Activated T-helper 1 cell treated with anti-CD3 and anti-CD28 coated beads, Interleukin-2, amount 50 U/mL, for 16 hours (primary cell): ENCODE measurements around the gene MAP4K2.

Experiments
- DNase-seq, 2 donors: peaks; one replicate each; pipeline ENCODE4 v3.0.0-alpha.2; 2020; ENCODE audit warnings: low read depth in 1 of 2, low spot score in 1 of 2

MAP4K2 gene

DNA sequence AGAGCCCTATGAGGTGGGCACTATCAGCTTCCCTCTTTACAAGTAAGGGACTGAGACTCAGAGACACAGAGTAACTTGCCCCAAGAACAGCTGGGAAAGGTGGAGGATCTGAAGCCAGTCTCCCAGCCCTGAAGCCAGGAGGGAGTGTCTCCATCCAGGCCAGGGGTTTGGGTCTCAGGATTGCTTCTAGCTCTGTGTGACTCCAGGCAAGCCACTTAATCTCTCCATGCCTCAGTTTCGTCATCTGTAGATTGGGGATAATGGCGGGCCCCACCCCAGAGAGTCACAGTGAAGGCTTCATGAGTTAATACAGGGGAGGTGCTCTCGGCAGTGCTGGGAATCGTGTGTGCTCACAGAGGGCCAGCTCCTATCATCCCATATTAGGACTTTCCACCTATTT, 10.5 kb downstream of the MAP4K2 start:
- DNase-seq = no peak

DNA sequence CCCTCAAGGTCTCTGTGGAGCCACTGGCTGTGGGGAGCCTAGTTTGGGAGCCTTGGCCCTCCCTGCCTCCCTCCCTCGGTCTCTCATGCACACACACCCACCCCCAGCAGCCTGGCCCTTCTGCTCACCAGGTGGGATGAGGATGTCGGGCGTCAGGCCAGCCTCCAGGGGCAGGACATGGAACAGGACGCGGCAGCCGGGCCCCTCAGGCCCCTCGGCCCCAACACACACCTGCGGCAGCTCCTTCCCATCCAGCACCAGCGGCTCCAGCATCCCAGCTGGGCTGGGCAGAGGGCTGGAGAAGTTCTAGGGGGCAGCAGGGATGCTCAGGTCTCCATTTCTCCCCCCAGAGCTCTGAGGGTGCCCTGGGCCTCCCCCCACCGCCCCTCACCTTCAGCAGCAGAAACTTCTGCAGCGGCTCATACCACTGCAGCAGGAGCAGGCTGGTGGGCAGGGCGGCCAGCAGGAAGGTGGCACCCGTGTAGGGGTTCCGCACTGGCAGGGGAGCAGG, 11.2 kb downstream of the MAP4K2 start:
- no peak for DNase-seq

DNA sequence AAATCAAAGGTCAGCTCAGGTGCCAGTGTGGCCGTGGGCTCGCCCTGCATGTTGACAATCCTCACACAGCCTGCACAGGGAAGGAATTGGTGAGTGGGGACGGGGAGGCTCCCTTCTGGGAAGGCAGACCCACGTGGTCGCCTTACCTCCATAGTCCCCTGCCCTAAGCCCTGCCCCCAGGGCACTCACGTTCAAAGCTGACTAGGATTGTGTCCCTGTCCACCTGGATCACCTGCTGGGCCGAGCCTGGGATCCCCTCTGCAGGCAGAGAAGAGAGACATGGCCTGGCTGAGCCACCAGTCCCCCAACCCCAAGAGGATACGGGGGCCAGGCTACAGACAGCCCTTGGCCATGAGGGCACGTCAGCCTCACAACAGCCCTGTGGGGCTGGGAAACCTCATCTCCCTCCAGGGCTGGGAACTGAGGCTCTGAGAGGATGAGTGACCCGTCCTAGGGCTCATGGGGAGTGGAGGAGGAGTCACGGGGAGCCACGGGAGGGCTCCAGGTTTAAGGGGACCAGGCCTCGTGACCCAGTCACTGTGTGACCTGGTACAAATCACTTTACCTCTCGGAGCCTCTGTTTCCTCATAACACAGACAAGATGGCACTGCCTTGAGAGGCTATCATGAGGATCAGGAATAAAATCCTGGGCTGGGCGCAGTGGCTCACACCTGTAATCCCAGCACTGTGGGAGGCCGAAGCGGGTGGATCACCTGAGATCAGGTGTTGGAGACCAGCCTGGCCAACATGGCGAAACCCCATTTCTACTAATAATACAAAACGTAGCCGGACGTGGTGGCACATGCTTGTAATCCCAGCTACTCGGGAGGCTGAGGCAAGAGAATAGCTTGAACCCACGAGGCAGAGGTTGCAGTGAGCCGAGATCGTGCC, 12.6 kb downstream of the MAP4K2 start:
- DNase-seq = no peak

GRCh38 chr11:64789331-64790204, 13.4 kb downstream of the MAP4K2 start:
- no peak for DNase-seq

- no peak for DNase-seq
Observed at GRCh38 chr11:64788321-64789215, 14.4 kb downstream of the MAP4K2 start.

- DNase-seq = peak in 1 of 2 donors; percentile 37
Observed at GRCh38 chr11:64787526-64788320, 15.3 kb downstream of the MAP4K2 start.

DNA sequence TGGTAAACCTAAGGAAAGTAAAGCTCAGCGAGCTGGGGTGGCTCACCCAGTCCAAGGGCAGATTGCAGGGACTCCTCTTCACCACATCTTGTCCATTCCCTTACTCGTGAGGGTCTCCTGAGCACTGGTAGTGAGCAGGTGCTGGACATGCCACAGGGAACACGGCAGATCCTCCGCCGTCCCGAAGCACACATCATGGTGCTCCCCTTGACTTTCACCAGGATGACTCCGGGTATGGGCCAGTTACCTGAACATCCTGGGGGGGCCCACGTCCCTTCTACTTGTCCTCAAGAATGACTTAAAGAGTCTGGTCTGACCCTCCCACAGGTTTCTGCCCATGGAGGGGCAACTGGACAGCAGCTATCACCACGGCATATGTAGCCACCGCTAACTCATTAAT, 16.7 kb downstream of the MAP4K2 start:
- no peak for DNase-seq

- no peak for DNase-seq
Observed at GRCh38 chr11:64784813-64785581, 18.0 kb downstream of the MAP4K2 start.

- peak; percentile 95 to 98 for DNase-seq
Observed at GRCh38 chr11:64778473-64779298, 24.3 kb downstream of the MAP4K2 start, which contains the start of gene SF1. Gene SF1, minus strand, starts transcription at chr11:64778542. Its CDS starts 150 bp downstream, at chr11:64778392.

- no peak for DNase-seq
Observed at GRCh38 chr11:64778223-64778472, 24.9 kb downstream of the MAP4K2 start.

DNA sequence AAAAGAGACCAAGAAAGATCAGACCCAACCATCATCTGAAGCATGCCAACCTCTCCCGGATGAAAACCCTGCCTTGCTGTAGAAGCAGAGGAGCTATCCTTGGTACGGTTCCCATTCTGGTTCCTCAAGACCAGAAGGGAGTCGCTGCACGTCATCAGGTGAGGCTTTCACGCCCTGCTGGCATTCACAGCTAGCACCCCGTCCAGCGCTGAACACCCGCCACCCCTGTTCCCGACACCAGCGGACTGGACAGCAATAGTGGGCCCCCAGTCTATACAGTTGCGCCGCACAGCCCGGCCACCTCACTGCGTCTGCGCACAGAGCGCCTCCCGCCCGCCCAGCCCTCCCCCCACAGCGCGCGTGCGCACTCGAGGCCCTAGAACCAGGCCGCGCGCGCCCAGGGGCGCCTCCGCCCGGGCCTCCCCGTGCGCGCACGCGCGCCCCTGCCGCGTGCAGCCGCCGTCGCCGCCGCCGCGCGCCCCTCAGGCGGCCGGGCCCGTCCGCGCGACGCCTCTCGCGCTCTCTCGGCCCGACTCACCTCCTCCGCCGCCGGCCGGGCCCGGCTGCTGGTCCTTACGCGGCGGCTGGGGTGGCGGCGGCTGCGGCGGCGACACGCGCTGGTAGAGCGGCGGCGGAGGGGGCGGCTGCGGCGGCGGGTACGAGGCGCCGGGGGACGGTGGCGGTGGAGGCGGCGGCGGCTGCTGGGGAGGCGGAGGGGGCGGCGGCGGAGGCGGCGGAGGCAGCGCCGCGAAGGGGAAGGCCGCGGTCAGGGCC, 25.4 kb downstream of the MAP4K2 start:
- DNase-seq = peak; percentile 57 to 78

GRCh38 chr11:64776875-64777274, 26.1 kb downstream of the MAP4K2 start:
- DNase-seq = no peak

GRCh38 chr11:64776425-64776824, 26.6 kb downstream of the MAP4K2 start:
- DNase-seq = no peak

DNA sequence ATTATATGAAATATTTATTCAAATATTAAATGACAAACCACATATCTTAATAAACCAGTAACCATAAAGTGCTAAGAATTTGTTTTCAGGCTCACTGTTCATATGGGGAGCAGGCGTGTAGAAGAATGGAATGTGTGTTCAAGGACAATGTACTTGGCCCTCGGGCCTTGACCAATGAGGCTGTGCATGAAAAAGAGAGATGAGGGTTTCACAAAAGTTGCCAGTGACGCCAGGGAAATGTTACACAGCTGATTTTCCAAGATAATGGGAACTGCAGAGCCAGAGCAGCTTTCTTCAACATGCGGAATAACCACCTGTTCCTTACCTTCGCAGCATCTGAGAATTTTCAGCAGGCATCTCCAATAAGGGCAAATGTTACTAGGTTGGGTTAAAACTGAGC, 28.9 kb downstream of the MAP4K2 start:
- DNase-seq = no peak

- DNase-seq = no peak
Observed at GRCh38 chr11:64772303-64773018, 30.6 kb downstream of the MAP4K2 start.

DNA sequence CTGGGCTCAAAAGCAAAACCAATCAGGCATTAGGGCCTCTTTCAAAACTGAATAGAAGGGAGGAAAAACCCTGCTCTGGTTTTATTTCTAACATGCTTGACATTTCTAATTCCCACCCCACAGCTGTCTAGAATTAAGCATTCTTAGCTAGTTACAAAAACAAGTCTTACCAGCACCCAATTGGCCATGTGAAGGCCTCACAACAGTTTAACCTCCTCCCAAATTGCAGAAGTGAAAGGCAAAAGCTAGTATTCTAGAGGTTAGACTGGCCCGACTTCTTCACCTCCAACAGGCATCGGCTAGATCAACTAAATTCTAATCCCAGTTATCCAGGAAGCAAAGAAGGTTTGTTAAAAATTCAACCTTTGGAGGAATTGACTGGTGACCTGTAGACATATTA, 31.2 kb downstream of the MAP4K2 start:
- DNase-seq = no peak

DNA sequence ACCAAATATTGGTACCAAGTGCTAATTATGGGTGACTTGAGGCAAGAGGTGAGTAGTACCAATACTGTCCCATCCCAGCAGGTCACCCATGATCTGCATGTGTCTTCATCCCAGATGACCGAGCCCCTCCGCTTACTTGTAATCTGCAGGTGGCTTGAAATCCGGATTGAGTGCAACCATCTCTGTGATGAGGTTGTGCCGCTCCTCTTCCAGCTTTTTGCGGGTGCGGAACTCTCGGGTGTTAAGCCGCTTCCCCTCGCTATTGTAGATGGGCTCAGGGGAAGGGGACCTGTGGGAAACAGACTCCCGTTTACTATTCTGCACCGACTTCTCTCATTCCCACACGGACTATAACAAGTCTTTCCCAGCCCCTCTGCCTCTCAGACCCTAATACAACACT, 32.9 kb downstream of the MAP4K2 start:
- no peak for DNase-seq
